GM12878 (cell line): ENCODE data around the gene EFHD1. TPM values are rescaled to one million over a fixed set of nuclear protein-coding genes. Genes with fewer than 3 reads are reported as not detected.

Source experiments
- ATAC-seq: fragments of 200-7000 bp; cut with Tn5 transposase; 3 replicates; pipeline ENCODE4 v1.9.1; 2020; ENCODE audit warnings: mild to moderate bottlenecking, moderate library complexity
- BruUV-seq: library from RNA; stranded (reverse); fragments of 400-500 nt; replicated peaks from 2 replicates; lab custom pipeline; 2021; lab: Mats Ljungman, UMichigan
- CTCF ChIA-PET: fragments of 300-600 bp; sonication (Branson Sonifier 250); formaldehyde crosslinking; extraction: SDS; loops from one replicate; lab custom pipeline; 2021; ENCODE audit warnings: inconsistent platforms; lab: Yijun Ruan, JAX
- POLR2A ChIA-PET: fragments of 350-600 bp; formaldehyde crosslinking; extraction: SDS; loops from one replicate; lab custom pipeline; 2021; ENCODE audit warnings: inconsistent platforms; lab: Charles Lee
- RAD21 ChIA-PET: fragments of 300-600 bp; sonication (Branson Sonifier 250); formaldehyde crosslinking; loops from one replicate; lab custom pipeline; 2023; ENCODE audit warnings: antibody characterized with exemption; ENCODE audit not compliant: unreplicated experiment; lab: Charles Lee
- SMC1A ChIA-PET: fragments of 300-600 bp; sonication (Branson Sonifier 250); formaldehyde crosslinking; loops from one replicate; lab custom pipeline; 2023; ENCODE audit not compliant: unreplicated experiment, uncharacterized antibody; lab: Charles Lee
- DNase-seq: peaks from one replicate; pipeline ENCODE4 v3.0.0-alpha.2; 2011; ENCODE audit warnings: low read depth, low spot score
- FAIRE-seq: peaks from 3 replicates; lab custom pipeline; 2011; peaks lifted over from hg19 to GRCh38; lab: Jason Lieb, UNC
- H2AFZ ChIP-seq: 2 replicates; pipeline ENCODE4 v1.6.0; 2011; ENCODE audit warnings: low read depth, low read length, control low read depth; ENCODE audit not compliant: control insufficient read depth
- H3K27ac ChIP-seq: 2 replicates; pipeline ENCODE4 v1.5.1; 2011; ENCODE audit warnings: control low read depth; ENCODE audit not compliant: control insufficient read depth, insufficient read depth
- H3K27me3 ChIP-seq, 2 experiments: replicated peaks in 1 of 2; 2 replicates each; pipeline versions ENCODE4 v1.6.0 to v1.6.1; 2011; ENCODE audit warnings: low read length in 1 of 2; ENCODE audit not compliant: control insufficient read depth in 2 of 2, insufficient read depth in 2 of 2
- H3K36me3 ChIP-seq, 2 experiments: 2 replicates each; pipeline ENCODE4 v1.5.1; 2011; ENCODE audit warnings: low read length in 1 of 2; ENCODE audit not compliant: control insufficient read depth in 2 of 2, insufficient read depth in 2 of 2
- H3K4me1 ChIP-seq: 2 replicates; pipeline ENCODE4 v1.6.1; 2011; ENCODE audit warnings: mild to moderate bottlenecking, low read length, moderate library complexity, mixed read lengths; ENCODE audit not compliant: control insufficient read depth, insufficient read depth
- H3K4me2 ChIP-seq: 2 replicates; pipeline ENCODE4 v1.6.0; 2011; ENCODE audit warnings: control low read depth; ENCODE audit not compliant: control insufficient read depth, insufficient read depth
- H3K4me3 ChIP-seq: fragments of 200-600 bp; sonication (generic); 2 replicates; pipeline ENCODE4 v1.5.1; 2016
- H3K79me2 ChIP-seq: 2 replicates; pipeline ENCODE4 v1.6.0; 2011; ENCODE audit warnings: low read length; ENCODE audit not compliant: control insufficient read depth, insufficient read depth
- H3K9ac ChIP-seq: 2 replicates; pipeline ENCODE4 v1.8.0; 2011; ENCODE audit warnings: low read length, control low read depth, mixed read lengths; ENCODE audit not compliant: control insufficient read depth, insufficient read depth
- H3K9me3 ChIP-seq: replicated peaks from 3 replicates; pipeline ENCODE4 v1.5.1; 2011; ENCODE audit warnings: mild to moderate bottlenecking, low read length; ENCODE audit not compliant: control insufficient read depth, insufficient read depth
- H4K20me1 ChIP-seq: 2 replicates; pipeline ENCODE4 v1.6.0; 2011; ENCODE audit not compliant: control insufficient read depth, insufficient read depth
- DPF2 ChIP-seq: fragments of 450-650 bp; IDR thresholded peaks from 2 replicates; pipeline ENCODE4 v1.6.1; 2017; ENCODE audit warnings: mild to moderate bottlenecking
- EGR1 ChIP-seq, 2 experiments: IDR thresholded peaks; 1 replicate in 1 of 2; 2 replicates in 1 of 2; pipeline ENCODE4 v1.6.1; 2011 to 2012; ENCODE audit warnings: low read depth in 2 of 2, low read length in 2 of 2, borderline replicate concordance in 1 of 2, mild to moderate bottlenecking in 1 of 2, moderate library complexity in 1 of 2
- ETV6 ChIP-seq, 2 experiments: fragments of 450-650 bp in 1 of 2; IDR thresholded peaks in 1 of 2; conservative IDR thresholded peaks in 1 of 2; 2 replicates each; pipeline ENCODE4 v1.6.1; 2014; ENCODE audit warnings: antibody characterized with exemption in 1 of 2, borderline replicate concordance in 1 of 2, low read depth in 1 of 2, mild to moderate bottlenecking in 1 of 2, moderate library complexity in 1 of 2
- GABPA ChIP-seq: IDR thresholded peaks from 2 replicates; pipeline ENCODE4 v1.6.1; 2014; ENCODE audit warnings: antibody characterized with exemption, low read depth, mild to moderate bottlenecking, inconsistent platforms
- IRF4 ChIP-seq: IDR thresholded peaks from 2 replicates; pipeline ENCODE4 v1.6.1; 2011; ENCODE audit warnings: low read depth, low read length
- MTA3 ChIP-seq: IDR thresholded peaks from 2 replicates; pipeline ENCODE4 v1.6.1; 2012; ENCODE audit warnings: low read length, inconsistent platforms, borderline replicate concordance
- MXI1 ChIP-seq: fragments of 150-350 bp; IDR thresholded peaks from 2 replicates; pipeline ENCODE4 v1.6.1; 2011; ENCODE audit warnings: low read depth, mild to moderate bottlenecking, inconsistent platforms, low read length, improper control_type of control experiment
- NRF1 ChIP-seq: conservative IDR thresholded peaks from 2 replicates; pipeline ENCODE4 v1.6.1; 2011; ENCODE audit warnings: mild to moderate bottlenecking, low read depth, low read length, improper control_type of control experiment
- SIN3A ChIP-seq: IDR thresholded peaks from 2 replicates; pipeline ENCODE4 v1.6.1; 2012; ENCODE audit warnings: low read depth, low read length, improper control_type of control experiment
- SUPT20H ChIP-seq: IDR thresholded peaks from 2 replicates; pipeline ENCODE4 v1.6.1; 2011; ENCODE audit warnings: low read depth, mild to moderate bottlenecking, low read length, moderate library complexity, borderline replicate concordance; ENCODE audit not compliant: control insufficient read depth
- ZNF622 ChIP-seq: fragments of 450-650 bp; IDR thresholded peaks from 2 replicates; pipeline ENCODE4 v1.6.1; 2017; ENCODE audit warnings: mild to moderate bottlenecking, inconsistent platforms
- WGBS: methylation state at CpG from one replicate; pipeline ENCODE4 v1.1.6; 2016; ENCODE audit warnings: low lambda C conversion rate; ENCODE audit not compliant: insufficient replicate concordance, insufficient coverage; ENCODE audit errors: missing lambda C conversion rate; 5-methylcytosine and 5-hydroxymethylcytosine counted together
- in situ Hi-C: fragments of 300-500 bp; cut with MboI; formaldehyde crosslinking; loops from 9 replicates; pipeline ENCODE4 v1.14.3; 2018; ENCODE audit warnings: mixed read lengths
- intact Hi-C: fragments of 100-400 bp; cut with micrococcal nuclease; formaldehyde crosslinking; loops from one replicate; pipeline ENCODE4 v1.14.2; 2022; ENCODE audit not compliant: unreplicated experiment
- polyA plus RNA-seq, 11 experiments: library from polyadenylated mRNA; depleted of rRNA in 4 of 11; unstranded in 6 of 11; stranded (reverse) in 5 of 11; fragments of >200 nt; fragmentation: Nextera tagmentation in 4 of 11; fragmentation: Illumina TruSeq in 1 of 11; extraction: Ambion mirVana in 4 of 11; extraction: Trizol in 1 of 11; gene quantifications; 1 replicate in 1 of 11; 2 replicates in 10 of 11; pipeline versions ENCODE4 v1.2.1 to v1.2.3, GENCODE V29; 2011 to 2016; ENCODE audit warnings: inconsistent platforms in 2 of 11, missing spikeins in 2 of 11, low read depth in 1 of 11
- total RNA-seq, 4 experiments: library from RNA; depleted of rRNA in 3 of 4; stranded (reverse); fragments of >200 nt in 3 of 4; fragmentation: Illumina TruSeq in 1 of 4; extraction: Trizol in 1 of 4; gene quantifications; 2 replicates each; pipeline versions ENCODE4 v1.2.1 to v1.2.3, GENCODE V29; 2013 to 2021
- TF ChIP-seq, protein P1 (sequence below): fragments of 450-650 bp; IDR thresholded peaks from 2 replicates; pipeline ENCODE4 v1.6.1; 2017; ENCODE audit warnings: antibody characterized with exemption, mild to moderate bottlenecking, moderate library complexity
- TF ChIP-seq, protein P2 (sequence below): fragments of 450-650 bp; IDR thresholded peaks from 2 replicates; pipeline ENCODE4 v1.6.1; 2017; ENCODE audit warnings: borderline replicate concordance

Gene EFHD1
- total and polyA plus RNA-seq, 10 of the 15 experiments (the other 5 are each of a cell fraction or from before 2014, with no cell fraction given) = 0.07 TPM; not detected in 9

DNA sequence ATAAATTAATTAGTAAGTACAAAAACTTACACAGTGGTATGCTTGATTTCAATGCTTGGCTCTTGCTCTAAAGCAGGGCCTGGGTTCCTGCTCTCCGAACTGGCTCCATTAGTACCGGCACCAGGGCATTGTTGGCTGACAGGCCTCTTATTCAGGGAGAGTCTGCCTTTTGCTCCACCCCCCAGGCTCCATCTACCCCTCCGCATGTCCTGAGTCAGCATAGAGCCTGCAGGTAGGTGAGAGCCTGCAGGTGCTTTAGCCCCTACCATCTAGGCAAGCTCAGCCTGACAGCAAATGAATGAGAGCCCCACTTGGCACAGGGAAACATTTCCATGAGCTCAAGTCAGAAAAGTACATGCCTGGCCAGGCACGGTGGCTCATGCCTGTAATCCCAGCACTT lies 35.1 kb upstream of the EFHD1 start:
- WGBS = 54% methylated on average over 4 of the region's 4 CpGs
- ATAC-seq = no peak
- Histone ChIP-seq H3K9me3 (no peaks in the 10 kb centered on the region), H3K27me3 (no peaks in the 10 kb centered on the region), H2AFZ (no peak overlapping the region), H3K27ac (no peak overlapping the region), H3K9ac (no peak overlapping the region), H3K4me1 (no peaks in the 10 kb centered on the region), H3K36me3 (no peaks in the 10 kb centered on the region), H3K4me3 (no peak overlapping the region), H4K20me1 (no peaks in the 10 kb centered on the region), H3K4me2 (no peak overlapping the region), H3K79me2 (no peaks in the 10 kb centered on the region)
- FAIRE-seq = no peak
- intact Hi-C loops = no loop called here
- RAD21 ChIA-PET = no interaction called here
- no peak for TF ChIP-seq IRF4
- no peak for TF ChIP-seq SUPT20H
- DNase-seq = no peak
- no TSS peak for BruUV-seq
- SMC1A ChIA-PET = no interaction called here
- in situ Hi-C loops = no loop called here
- CTCF ChIA-PET = interaction anchor here (1.2 kb wide), 1 partner anchor 456 kb away, joined by 3 read pairs; no protein-coding TSS in a partner anchor
- POLR2A ChIA-PET = no interaction called here

DNA sequence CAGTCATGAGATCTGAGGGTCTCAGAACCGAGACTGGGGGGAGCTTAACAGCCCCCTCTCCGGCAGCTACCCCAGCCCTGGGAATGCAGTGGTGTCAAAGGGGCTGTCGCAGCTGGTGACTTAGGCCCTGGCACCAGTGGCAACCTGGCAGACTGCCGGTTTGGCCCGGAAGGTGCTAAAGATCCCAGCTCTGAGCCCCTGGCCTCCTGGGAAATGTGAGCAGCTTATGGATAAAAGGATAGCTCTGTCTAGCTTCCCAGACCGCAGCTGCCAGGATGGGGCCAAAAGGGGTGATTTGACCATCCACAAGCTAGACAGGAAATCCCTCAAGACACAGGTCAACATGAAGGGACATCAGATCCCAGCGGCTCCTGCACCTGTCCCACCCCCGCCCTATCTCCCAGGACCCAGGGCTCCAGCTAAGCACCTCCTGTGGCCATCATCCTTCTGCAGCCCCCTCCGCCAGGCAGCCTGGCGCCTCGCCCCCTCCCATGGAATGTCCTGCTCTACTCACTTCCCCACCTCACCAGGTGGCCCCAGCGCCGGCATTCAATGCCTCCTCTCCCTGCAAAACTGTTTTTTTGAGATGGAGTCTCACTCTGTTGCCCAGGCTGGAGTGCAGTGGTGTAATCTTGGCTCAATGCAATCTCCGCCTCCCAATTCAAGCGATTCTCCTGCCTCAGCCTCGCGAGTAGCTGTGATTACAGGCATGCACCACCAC lies 33.2 kb upstream of the EFHD1 start:
- H3K36me3 ChIP-seq = no peaks in the 10 kb centered on the region
- DNase-seq (no peak), ATAC-seq (no peak), FAIRE-seq (no peak)
- in situ Hi-C loops = no loop called here
- no TSS peak for BruUV-seq
- no peaks in the 10 kb centered on the region for H3K4me1 ChIP-seq
- H3K9ac ChIP-seq = no peak overlapping the region
- no peaks in the 10 kb centered on the region for H3K9me3 ChIP-seq
- no peak overlapping the region for H2AFZ ChIP-seq
- no peak overlapping the region for H3K4me3 ChIP-seq
- intact Hi-C loops = no loop called here
- POLR2A ChIA-PET = interaction anchor here (0.6 kb wide), 1 partner anchor 89 kb away, joined by 6 read pairs; no protein-coding TSS in a partner anchor
- SMC1A ChIA-PET = interaction anchor here (0.5 kb wide), 1 partner anchor 27 kb away, joined by 3 read pairs; no protein-coding TSS in a partner anchor
- H4K20me1 ChIP-seq = no peaks in the 10 kb centered on the region
- CTCF ChIA-PET = no interaction called here
- WGBS = 55% methylated on average over 17 of the region's 17 CpGs
- RAD21 ChIA-PET = no interaction called here
- no peak overlapping the region for H3K27ac ChIP-seq
- H3K27me3 ChIP-seq = no peaks in the 10 kb centered on the region
- no peak overlapping the region for H3K4me2 ChIP-seq
- no peaks in the 10 kb centered on the region for H3K79me2 ChIP-seq
- TF ChIP-seq MXI1 (no peak), DPF2 (no peak), EGR1 (IDR thresholded peaks at IDR 0.05; ENCODE audit: borderline replicate concordance in 1 of 2, low read depth in 2 of 2, low read length in 2 of 2) (no peak), ZNF622 (no peak), NRF1 (no peak), ETV6 (conservative IDR thresholded peaks at IDR 0.05 in 1 of 2, IDR thresholded peaks at IDR 0.05 in 1 of 2; ENCODE audit: borderline replicate concordance in 1 of 2, low read depth in 1 of 2) (no peak), GABPA (no peak), SIN3A (no peak), MTA3 (no peak)
- TF ChIP-seq, protein P1, sequence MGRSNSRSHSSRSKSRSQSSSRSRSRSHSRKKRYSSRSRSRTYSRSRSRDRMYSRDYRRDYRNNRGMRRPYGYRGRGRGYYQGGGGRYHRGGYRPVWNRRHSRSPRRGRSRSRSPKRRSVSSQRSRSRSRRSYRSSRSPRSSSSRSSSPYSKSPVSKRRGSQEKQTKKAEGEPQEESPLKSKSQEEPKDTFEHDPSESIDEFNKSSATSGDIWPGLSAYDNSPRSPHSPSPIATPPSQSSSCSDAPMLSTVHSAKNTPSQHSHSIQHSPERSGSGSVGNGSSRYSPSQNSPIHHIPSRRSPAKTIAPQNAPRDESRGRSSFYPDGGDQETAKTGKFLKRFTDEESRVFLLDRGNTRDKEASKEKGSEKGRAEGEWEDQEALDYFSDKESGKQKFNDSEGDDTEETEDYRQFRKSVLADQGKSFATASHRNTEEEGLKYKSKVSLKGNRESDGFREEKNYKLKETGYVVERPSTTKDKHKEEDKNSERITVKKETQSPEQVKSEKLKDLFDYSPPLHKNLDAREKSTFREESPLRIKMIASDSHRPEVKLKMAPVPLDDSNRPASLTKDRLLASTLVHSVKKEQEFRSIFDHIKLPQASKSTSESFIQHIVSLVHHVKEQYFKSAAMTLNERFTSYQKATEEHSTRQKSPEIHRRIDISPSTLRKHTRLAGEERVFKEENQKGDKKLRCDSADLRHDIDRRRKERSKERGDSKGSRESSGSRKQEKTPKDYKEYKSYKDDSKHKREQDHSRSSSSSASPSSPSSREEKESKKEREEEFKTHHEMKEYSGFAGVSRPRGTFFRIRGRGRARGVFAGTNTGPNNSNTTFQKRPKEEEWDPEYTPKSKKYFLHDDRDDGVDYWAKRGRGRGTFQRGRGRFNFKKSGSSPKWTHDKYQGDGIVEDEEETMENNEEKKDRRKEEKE = no peak
- TF ChIP-seq, protein P2, sequence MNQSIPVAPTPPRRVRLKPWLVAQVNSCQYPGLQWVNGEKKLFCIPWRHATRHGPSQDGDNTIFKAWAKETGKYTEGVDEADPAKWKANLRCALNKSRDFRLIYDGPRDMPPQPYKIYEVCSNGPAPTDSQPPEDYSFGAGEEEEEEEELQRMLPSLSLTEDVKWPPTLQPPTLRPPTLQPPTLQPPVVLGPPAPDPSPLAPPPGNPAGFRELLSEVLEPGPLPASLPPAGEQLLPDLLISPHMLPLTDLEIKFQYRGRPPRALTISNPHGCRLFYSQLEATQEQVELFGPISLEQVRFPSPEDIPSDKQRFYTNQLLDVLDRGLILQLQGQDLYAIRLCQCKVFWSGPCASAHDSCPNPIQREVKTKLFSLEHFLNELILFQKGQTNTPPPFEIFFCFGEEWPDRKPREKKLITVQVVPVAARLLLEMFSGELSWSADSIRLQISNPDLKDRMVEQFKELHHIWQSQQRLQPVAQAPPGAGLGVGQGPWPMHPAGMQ = no peak
